HG03108 (cell line): ENCODE data around the gene OR2F2.

Source experiments
- ATAC-seq: cut with Tn5 transposase; IDR thresholded peaks from one replicate; pipeline ENCODE4 v1.9.1; 2021; ENCODE audit warnings: moderate library complexity; ENCODE audit not compliant: unreplicated experiment

OR2F2 gene

GRCh38 chr7:143913945-143914615 lies 21.0 kb upstream of the OR2F2 start:
- no peak for ATAC-seq

GRCh38 chr7:143914938-143915652 lies 19.9 kb upstream of the OR2F2 start:
- ATAC-seq = no peak

DNA sequence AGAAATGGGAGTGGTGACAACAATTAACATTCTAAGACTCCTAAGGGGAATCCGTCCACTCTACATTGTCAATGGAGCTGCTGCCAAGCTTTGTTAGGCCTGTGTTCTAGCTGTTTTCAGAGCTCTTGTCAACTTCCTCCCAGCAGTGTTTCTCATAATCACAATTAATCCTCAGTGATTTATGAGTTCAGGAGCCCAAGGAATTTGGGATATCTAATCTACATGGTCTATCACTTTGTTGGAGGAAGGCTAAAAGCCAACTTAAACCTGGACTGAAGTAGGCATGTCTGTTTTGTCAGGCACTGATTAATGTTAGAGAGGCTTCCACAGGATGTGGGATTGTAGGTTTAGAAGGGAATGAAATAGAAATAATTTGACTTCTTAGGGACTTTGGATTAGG lies 10.2 kb upstream of the OR2F2 start:
- ATAC-seq = no peak

- no peak for ATAC-seq
These were observed 5.7 kb upstream of the OR2F2 start for GRCh38 chr7:143929224-143929920.

DNA sequence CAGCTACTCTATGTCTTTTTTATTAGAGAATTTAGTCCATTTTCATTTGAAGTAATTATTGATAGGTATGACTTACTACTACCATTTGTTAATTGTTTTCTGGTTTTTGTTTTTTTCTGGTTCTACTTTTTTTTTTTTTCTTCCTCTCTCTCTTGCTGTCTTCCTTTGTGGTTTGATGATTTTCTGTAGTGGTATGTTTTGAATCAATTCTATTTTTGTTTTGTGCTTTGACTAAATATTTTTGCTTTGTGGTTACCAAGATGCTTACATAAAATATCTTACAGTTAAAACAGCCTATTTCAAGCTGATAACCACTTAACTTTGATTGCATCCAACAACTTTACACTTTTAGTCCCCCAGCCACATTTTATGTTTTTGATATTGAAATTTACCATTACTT lies 3.3 kb upstream of the OR2F2 start:
- ATAC-seq = no peak

- no peak for ATAC-seq
These were observed 1.3 kb downstream of the OR2F2 start for GRCh38 chr7:143936087-143937009.

GRCh38 chr7:143938379-143939243 lies 3.6 kb downstream of the OR2F2 start:
- no peak for ATAC-seq

- no peak for ATAC-seq
These were observed 10.4 kb downstream of the OR2F2 start for GRCh38 chr7:143945423-143945822.

- no peak for ATAC-seq
These were observed 12.1 kb downstream of the OR2F2 start for GRCh38 chr7:143947111-143947510.

GRCh38 chr7:143948733-143949132 lies 13.7 kb downstream of the OR2F2 start:
- no peak for ATAC-seq

DNA sequence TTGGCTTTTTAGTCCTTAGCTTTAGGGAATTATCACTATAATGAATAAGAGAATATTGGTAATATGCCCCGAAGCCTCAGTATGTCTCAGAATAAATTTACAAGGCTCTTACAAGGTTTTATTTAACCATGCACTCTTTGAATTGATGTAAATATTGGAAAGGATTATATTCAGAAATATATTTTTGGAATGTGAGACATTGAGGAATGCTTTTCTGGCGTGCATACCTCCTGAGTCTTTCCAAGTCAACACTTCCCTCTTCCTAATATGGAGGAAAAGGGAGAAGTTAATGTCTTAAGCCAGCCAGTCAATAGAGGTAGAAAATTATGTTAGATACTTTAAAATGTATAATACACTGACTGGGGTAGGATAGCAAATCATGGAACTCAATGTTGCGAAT lies 18.4 kb downstream of the OR2F2 start:
- ATAC-seq = no peak

DNA sequence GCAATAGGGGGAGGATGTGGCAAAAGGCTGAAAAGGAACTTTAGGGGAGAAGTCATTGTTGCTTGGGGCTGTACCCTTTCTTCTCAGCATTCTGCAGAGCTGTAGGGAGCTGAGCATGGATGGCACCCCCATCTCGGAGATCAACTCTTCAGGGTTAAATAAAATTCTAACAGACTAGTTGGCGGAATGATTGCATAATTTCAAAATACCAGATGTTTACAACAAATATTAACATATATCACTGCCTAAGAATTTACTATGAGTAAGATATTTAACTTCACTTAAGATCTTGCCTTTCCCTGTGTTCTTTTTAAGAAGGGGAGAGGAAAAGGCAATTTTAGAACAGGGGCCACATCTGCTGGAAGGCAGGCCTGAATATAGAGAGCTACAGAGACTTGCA lies 19.1 kb downstream of the OR2F2 start:
- ATAC-seq = no peak

GRCh38 chr7:143954544-143954943 lies 19.5 kb downstream of the OR2F2 start, which contains the start of gene OR2F1:
OR2F1 (plus strand) TSS chr7:143954844; CDS start chr7:143959971, 5,127 bp downstream.
- ATAC-seq = no peak

DNA sequence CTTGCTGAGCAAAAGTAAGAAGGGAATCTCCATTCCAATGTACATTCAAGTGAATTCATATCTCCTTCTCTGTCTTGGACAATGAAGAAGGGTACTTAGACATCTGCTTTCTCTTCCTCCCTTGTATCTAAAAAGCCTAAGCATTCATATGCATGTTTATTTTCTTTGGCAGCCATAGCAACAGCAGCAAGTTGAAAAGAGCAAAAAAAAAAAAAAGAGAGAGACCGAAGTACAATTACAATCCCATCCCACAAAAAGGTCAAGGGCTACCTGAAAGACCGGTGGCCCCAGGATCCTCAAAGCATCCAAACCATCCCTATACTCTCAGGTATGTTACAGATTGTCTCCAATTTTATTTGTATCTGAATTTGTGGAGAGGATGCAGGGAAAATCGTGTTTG lies 23.7 kb downstream of the OR2F2 start:
- no peak for ATAC-seq

GRCh38 chr7:143960813-143961610 lies 26.0 kb downstream of the OR2F2 start:
- ATAC-seq = no peak

DNA sequence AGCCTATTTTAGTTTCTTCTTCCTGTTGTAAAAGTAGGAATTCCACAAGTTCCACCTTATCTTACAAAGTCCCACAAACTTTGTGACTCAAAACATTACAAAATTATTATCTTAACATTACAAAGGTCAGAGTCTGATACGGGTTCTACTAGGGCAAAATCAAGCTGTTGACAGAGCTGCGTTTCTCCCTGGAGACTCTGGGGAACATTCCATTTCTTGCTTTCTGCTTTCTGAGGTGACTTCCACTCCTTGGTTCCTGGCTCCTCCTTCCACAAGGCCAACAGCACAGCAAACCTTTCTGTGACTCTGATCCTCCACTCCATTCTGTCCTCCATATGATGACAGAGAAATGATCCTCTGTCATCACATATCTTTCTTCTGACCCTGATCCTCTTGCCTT lies 30.2 kb downstream of the OR2F2 start:
- ATAC-seq = no peak

DNA sequence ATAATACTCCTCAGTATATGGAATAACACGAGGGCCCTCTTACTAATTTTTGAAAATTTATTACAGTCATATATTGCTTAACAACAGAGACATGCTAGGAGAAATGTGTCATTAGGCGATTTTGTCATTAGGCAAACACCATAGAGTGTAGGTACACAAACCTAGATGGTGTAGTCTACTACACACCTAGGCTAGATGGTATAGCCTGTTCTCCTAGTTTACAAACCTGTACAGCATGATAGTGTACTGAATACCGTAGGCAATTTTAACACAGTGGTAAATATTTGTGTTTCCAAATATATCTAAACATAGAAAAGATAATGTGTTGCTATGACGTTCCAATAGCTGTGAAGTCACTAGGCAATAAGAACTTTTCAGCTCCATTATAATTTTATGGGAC lies 32.4 kb downstream of the OR2F2 start:
- ATAC-seq = no peak

GRCh38 chr7:143973870-143974416 lies 38.9 kb downstream of the OR2F2 start:
- ATAC-seq = no peak

DNA sequence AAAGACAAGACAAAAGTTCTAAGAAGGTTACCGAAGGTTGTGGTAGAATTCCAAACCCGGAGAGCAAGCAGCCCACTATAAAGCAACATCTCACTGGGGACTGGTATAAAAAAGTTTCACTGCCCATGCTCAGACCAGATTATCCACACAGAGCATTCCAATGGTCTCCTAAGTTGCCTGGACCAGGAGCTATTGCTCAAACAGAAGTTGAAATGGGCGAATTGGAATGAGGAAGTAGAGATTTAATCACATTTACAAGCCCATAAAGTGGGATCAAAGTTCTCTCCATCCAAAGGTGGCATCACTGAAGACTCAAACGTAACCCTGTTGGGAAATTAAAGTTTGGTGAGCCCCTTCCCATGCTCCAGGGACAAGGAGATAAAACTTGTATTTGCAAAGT lies 39.4 kb downstream of the OR2F2 start:
- no peak for ATAC-seq
